ENCODE data around the gene NACC2.
"Not testable (repeated sequence)": the region's sequence is repeated elsewhere in the genome, so short reads cannot be mapped to it uniquely, and the experiment has no call there.

The NACC2 gene

DNA sequence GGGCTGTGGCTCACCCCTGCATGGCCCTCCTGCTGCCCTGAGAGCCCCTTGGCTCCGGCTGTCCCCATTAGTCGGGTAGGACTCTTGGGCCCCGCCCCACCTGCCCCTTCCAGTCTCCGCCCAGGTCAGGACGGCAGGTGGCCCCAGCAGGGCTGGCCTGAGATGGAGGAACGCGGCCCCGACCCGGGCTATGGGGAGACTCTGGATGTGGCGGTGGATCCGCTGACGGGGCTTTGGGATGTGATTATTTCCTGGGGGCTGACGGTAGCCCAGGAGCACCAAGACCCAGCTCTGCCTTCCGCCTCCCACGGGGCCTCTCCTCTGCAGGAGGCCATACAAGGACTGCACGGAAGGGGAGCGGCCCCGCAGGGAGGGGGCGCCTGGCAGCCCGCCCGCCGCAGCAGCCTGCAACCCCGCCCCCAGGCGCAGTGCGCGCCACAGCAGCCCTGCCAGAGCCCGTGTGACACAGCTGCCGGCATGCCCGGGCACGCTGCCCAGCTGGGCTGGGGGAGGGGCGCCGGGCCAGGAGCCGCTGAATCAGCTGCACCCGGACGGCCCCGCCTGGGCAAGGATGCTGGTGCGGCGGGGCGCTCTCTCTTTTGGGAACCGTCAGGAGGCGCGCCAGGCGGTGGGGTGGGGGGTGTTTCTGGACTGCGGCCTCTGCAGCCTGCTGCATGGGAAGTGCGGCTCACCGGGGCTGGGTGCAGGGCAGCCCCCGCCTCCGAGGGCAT lies 14.4 kb upstream of the NACC2 start:
- no peak for FAIRE-seq

DNA sequence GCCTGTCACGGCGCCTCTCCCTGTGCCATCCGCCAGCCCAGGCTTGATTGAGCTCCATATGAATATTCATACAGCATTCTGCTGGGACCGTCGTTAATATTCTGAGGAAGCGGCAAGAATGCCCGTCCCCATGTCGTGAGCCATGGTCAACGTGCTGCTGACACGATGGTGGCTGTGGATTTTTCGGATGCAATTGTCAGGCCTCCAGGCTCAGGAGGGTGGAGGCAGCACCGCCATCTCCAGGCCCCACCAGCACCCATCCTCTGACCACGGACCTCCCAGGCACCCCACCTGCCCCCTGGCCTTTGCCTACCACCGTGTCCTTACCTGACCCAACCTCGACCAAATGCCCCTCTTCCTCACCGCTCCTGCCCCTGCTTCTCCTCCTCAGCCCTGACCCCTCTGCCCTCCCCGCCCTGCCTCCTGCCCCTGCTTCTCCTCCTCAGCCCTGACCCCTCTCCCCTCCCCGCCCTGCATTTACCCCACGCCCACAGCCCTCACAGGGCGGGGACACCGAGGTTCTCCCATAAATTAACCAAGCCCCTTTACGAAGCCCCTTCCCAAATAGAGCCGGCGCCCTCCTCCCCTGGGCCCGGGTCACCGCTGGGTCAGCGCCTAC lies 13.7 kb upstream of the NACC2 start:
- no peak for FAIRE-seq

DNA sequence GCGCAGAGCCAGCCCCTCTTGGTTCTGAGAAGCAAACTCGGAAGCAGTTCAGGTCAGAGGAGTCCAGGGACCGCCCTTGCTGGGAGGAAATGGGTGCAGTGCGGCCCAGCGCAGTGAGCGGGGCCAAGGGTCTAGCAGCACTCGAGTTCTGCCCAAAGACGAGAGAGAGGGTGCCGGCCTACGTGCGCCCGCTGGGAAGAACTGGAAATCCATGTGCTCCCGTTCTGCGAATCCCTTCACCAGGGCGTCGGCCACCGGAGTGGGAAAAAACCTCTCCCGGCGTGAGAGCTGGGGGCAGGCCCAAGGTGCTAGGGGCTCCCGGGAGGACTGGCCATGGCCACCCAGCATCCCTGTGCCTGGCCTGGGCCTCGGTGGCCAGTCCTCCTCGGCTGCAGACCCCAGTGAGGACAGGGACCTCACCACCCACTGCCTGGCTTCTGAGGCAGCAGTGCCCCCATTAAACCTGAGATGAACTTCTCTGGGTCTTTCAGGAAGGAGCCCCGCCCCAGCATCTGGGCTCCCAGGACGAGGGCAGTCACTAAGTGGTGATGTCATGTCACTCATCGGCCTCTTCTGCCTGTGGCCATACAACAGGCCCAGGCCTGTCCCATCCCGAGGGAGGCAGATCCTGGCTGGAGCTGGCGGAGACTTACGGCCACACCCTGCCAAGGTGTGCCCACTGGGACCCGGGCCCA lies 13.0 kb upstream of the NACC2 start:
- no peak for FAIRE-seq

DNA sequence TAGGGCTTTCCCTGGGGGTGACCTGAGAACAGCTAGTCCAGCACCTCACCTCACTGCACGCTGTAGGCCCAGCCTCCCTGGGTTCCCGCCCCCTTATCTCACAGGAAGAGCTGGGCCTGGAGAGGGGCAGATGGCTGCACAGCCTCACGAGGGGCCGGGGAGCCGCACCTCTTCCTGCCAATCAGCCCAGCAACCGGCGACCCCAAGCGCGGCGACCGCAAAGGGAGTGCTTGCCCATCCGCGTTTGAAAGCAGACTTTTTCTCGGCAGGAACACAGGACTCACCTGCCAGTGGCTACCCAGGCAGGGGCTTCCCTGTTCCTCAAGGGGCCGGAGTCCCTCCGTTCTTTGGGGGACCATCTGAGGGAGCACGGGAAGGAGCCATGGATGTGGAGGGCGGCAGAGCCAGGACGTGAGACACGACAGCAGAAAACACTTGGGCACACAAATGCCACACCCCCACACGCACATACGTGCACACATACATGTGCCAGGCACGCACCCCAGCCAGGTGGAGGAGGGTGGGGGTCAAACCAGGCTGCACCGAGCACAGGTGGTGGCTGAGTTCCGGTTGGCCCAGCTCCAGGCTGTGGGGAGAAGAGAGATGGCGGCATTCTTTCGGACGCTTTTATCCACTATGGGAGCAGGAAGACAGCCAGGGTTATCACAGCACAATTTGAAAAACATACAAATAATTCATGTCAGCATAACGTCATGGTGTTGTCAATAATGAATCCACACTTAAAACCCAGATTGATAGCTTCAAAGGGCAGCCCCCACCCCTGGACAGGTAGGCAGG lies 12.3 kb upstream of the NACC2 start:
- FAIRE-seq, result no peak

DNA sequence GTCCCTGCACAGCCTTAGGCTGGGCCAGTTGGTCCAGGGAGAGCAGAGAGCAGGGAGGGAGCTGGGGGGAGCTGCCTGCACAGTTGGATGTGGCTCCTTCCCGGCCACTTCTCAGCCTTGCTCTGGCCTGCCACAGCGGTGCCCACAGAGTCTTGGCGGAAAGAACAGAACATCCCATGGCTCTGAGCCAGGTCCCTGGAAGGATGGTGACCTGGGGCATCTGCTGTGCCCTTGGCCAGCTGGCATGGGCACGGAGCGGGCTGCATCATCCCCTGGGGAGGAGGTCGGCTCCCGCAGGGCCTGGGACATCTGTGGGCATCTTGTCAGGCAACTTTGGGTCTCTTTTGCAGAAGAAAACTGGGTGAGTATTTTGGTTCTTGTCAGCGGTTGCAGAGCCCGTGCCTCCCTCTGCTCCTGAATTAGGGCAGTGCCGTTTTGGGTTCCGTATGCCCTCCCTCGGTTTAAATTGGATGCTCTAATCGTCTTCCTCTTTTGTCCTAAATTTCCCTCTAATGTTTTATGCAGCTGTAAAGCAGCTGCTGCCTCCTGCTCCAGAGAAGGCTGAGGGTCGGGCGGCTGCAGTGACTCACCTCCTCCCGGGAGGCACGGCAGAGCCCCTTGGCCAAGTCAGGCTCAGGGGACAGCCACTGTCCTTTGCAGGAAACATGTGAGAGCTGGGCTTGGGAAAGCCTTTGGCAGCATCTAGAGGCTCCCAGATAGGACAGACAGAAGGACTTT lies 10.5 kb upstream of the NACC2 start:
- no peak for FAIRE-seq

DNA sequence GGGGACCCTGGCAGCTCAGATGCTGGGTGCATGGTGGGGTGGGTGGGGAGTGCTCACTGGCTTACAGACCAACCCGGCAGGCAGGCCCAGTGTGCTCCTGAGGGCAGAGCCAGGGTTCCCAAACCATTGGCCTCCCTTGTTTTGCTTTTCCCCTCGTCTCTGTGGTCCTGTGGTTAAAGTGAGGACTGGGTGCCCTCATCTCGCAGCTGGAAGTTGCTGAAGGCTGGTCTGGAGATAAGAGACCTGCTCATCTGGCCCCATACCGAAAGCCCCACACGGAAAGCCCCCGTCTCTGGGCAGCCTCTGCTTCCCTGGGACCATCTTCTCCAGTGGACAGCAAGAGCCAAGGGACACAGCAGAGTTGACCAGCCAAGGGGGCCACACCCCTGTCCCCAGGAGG lies 9.8 kb upstream of the NACC2 start:
- FAIRE-seq, result no peak

DNA sequence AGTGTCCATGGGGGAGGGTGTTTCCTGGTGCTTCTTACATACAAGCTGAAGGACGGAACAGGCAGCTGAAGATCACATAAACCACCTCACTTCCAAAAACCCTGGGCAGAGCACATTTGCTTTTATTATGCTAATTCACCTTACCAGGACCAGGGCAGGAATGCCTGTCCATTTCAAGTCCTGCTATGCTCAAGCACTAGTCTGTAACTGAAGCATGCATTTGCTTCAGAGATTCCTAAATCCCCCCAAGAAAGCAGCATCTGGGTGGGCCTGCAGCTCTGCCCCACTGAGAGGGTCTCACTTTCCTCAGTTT lies 9.4 kb upstream of the NACC2 start:
- no peak for FAIRE-seq

DNA sequence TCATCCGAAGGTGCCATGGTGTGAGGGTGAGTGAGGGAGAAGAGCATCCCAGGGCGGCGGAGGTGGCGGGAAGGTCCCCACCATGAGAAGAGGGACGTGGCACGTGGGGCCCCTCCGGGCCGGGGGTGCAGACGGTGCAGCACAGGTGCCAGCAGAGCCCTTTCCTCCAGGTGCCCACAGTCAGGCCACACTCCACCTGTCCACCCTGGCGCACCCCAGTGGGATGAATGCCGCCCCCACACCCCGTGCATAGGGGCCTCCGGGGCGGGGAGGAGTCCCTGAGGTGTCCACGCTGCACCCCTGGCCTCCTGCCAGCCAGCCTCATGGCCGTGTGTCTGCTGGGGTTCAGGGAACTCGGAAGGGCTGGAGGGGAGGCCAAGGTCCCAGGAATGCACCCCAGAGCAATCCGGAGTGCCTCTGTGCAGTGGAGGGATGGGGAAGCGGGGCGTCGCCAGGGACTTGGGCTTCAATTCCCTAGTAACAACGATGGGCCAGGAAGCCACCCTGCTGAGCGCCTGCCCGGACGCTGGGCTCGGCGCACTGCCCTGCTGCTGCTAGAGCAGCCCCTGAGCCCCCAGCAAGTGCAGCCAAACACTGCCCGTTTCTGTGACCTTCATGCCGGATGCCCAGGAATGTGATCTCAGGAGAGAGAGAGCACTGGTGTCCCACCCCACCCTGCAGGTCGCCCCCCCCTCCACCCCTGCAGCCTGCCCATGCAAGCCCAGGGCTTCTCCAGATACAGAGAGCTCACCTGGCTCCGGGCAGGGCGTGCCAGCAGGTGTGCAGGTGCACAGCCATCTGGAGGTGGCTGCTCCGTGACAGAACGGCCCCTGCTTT lies 8.8 kb upstream of the NACC2 start:
- FAIRE-seq, result no peak

DNA sequence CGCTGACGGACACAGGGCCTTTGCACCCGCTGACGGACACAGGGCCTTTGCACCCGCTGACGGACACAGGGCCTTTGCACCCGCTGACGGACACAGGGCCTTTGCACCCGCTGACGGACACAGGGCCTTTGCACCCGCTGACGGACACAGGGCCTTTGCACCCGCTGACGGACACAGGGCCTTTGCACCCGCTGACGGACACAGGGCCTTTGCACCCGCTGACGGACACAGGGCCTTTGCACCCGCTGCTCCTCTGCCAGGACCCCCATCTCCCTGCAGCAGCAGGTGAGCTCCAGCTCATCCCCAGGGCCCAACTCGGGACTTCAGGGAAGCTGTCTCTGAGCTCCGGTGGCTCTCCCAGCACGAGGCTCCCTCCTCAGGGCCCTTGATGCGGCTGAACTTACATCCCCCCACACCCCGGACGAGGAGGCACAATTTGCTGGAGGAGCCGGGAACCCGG lies 6.6 kb upstream of the NACC2 start:
- not testable (repeated sequence) for FAIRE-seq

DNA sequence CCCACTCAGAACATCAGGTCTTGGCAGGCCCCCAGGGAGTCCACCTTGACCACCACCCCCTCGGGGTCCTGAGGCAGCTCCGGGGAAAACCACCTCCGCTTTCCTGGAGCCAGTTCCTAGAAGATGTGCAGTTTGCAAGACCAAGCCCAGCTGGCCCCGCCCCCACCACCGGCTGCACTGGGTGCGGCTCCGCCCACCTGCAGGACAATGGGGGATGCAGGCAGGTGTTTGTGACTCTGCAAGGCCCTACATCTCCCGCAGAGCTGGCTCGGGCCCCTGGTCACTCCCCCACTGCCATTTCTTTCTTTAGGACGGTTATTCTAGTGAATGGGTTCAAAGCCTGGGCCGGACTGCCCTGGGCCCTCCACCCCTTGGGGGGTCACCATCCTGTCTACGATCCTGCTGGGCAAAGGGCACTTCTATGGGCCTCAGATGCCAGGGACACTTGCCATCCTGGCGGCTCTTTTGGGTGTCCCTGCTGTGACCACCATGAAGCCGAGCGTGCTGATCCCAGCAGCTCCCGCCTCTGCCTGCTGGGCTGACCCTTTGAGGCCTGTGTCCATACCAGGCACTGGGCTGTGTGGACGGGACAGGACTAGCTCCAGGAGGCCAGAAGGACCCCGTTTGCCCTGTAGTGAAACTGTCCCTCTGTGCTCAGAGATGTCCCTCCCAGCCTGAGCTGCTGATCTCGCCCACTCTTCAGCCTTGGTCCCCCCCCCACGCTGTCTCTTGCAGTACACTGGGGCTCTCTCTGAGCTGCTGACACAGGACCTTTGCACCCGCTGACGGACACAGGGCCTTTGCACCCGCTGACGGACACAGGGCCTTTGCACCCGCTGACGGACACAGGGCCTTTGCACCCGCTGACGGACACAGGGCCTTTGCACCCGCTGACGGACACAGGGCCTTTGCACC lies 5.9 kb upstream of the NACC2 start:
- FAIRE-seq, result no peak

DNA sequence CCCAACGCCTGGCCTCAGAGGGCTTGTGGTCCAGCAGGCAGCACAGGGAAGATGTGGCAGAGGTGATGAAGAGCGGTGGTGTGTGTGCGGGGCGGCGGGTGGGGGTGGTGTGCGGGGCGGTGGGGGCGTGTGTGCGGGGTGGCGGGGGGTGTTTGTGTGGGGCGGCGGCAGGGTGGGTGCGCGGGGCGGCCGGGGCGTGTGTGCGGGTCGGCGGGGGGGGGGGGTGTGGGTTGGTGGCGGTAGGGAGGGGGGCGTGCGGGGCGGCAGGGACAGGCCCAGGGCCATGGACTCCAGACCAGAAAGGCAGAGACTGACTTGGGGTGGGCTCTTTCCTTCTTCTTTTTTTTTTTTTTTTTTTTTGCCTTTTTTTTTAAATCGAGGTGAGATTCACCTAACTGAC lies 4.5 kb upstream of the NACC2 start:
- FAIRE-seq, result no peak

DNA sequence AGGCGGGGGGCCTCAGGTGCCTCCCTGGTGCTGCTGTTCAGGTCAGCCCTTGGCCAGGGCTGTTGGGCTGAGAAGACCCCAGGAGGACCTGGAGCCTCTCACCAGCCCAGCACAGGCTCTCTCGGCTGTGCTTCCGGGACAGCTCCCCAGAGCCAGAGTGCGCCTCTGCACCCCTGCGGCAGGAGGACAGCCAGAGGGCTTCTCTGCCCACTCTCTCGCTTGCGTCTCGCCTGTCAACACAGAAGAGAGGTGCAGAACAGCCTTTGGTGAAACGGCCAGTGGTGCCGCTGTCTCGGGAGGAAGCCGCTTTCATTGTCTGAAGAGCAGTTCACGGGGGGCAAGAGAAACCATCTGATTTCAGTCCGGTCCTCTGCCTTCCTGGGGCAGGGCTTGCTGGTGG lies 3.8 kb upstream of the NACC2 start:
- no peak for FAIRE-seq

DNA sequence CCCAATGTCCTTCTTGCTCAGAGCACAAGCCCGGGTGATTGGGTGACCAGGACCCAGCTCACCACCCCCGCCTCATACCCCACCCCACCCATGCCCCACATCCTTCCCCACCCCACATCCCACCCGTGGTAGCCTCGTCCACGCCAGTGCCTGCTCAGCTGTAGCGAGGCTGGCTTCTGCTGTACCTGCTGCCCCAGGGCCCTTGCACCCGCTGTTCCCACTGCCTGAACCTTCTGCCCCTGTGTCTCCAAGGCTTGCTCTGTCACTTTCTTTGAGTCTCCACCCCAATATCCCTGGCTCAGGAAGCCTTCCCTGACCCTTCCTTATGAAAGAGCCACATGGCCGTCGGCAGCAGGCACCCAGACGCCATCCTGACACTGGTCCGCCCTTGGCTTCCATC lies 3.1 kb upstream of the NACC2 start:
- FAIRE-seq, result no peak

DNA sequence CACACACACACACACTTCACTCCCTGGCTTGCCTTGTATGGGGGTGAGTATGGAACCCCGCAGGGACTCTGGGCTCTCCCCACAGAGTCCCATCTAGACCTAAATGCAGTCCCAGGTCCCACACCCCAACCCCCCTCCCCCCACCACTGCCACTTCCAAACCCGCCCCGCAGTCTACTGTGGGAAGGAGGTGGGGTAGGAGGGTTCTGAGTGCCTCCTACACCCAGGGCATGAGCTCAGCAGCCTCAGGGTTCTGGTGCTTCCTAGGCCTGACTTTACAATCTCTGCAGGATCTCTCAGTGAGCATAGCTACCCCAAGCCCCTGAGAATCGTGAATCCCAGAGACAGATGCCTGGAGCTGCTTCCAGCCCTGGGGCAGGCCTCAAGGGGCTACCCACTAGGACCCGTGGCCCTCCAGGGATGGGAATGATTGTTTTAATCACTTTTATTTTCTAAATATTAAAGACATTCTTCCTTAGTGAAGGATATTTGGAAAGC lies 1.5 kb upstream of the NACC2 start:
- FAIRE-seq, result no peak

DNA sequence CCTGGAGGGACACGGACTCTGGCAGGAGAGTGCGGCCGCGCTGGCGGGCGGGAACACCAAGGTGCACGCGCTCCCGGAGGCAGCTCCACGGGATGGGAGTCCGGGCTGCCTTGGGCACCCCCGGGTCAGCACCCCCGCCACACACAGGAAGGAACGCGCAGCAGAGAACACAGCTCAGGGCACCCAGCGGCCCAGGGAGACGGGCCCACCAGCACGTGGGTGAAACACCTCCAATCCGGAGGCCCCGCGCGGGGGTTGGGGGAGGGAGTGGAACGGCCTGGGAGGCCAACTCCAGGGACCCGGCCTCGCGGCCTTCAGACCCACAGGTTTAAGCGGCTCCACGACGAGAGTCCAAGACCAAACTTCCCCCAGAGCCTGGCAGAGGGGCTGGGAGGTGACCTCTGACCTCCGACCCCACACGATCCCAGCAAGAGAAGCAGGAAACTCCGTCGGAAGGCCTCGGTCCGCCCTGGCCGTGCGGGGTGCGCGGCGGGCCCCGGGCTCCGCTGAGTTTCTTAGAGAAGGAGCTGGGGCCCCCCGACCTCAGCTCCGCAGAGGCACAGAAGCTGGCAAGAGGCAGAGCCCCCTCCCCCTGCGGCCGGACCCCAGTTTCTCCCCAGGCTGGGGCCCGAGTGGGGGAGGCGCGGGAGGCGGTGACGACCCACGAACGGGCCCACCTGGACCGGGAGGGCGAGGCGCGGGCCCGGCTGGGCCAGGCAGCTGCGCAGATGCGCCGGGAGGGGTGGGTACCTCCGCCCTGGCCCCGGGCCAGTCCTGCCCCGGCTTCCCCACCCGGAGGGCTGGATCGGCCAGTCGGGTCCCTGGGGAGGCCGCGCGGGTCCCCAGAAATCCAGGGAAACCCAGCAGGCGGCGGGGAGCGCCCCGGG lies 851 bp downstream of the NACC2 start:
- FAIRE-seq, result no peak

DNA sequence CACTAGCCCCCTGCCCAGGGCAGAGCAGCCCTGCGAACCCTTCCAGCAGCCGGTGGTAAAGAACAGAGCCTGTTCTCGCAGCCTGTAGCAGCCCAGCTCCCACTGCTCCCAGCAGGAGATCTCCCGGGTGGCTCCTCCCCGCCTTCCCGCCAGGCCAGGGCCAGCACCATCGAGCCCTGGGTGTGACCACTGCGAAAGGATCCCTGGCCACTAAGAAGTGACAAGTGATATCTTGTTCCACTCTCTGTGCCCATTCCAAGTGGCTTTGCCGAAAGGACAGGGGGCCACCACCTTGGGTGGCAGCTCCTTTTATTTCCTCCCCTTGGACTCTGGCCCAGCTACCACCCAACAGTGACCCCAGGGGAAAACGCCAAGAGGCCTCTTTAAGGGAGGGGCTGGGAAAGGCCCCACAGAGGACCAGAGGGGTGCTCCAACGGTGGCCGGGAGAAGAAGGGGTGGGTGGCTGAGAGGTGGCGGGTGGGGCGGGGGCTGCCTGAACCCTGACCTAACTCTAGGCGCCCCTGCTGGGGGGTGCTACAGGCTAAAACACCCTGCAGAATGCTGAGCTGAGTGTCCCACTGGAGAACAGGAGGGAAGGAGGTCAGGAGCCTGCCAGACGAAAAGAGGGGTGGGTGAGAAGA lies 1.6 kb downstream of the NACC2 start:
- FAIRE-seq, result no peak

DNA sequence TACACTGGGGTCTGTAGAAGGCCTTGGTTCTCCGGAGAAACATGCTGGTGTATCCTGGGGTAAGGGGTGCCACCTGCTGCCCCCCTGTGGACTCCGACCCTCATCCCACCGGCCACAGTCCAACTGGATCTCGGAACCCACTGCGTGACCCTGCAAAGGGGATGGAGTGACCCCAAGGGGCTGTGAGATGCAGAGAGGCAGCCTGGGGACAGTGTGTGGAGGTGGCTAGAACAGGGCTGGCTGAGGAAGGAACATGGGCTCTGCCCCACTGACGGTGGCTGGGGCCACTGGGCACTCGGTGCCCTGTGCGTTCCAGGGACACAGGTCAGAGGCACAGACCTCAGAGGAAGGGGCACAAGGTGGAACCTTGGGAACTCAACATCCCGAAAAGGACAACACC lies 2.3 kb downstream of the NACC2 start:
- no peak for FAIRE-seq

DNA sequence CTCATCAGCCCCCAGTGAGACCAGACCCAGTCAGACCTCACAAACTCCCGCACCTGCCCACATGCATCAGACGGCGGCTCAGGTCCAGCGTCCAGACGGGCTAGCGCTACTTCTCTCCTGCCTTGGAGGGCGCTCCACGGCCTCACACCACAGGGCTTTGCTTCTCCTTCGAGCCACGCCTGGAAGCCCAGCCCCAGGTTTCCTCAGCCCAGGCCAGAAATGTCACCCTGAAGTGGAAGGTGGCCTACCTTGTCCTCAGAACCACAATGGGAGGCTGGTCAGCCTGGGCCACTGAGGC lies 2.8 kb downstream of the NACC2 start:
- no peak for FAIRE-seq
